DLD1 (cell line): ENCODE data around the gene OAS1.

Source experiments
- in situ Hi-C: cut with HindIII; loops from 2 replicates; pipeline ENCODE4 v1.10.0; 2017; ENCODE audit warnings: low sequenced_read_pairs

OAS1 gene

DNA sequence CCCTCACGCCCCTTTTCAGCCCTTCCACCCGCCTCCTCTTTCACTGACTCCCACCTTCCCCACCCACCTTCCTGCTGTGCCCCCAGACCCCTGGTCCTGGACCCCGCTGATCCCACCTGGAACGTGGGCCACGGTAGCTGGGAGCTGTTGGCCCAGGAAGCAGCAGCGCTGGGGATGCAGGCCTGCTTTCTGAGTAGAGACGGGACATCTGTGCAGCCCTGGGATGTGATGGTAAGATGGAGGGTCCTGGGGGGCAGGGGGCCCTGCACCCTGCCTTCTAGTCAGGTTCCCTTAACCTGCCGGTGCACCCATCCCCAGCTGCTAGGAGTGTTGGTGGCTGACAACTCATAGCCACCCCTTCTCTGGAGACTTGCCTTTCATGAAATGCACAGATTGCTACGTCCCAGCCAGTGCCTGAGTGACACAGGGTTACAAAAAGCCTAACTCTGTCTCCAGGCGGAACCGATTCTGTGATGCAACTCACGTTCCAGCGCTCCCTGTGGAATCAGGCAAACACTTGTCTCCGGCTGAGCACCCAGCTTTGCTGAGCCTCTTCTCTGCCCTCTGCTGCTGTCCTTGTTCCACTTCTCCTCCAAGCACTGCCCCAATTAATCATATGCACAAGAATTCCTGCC is 56.6 kb downstream of the OAS1 start:
- in situ Hi-C loops, result no loop called here

DNA sequence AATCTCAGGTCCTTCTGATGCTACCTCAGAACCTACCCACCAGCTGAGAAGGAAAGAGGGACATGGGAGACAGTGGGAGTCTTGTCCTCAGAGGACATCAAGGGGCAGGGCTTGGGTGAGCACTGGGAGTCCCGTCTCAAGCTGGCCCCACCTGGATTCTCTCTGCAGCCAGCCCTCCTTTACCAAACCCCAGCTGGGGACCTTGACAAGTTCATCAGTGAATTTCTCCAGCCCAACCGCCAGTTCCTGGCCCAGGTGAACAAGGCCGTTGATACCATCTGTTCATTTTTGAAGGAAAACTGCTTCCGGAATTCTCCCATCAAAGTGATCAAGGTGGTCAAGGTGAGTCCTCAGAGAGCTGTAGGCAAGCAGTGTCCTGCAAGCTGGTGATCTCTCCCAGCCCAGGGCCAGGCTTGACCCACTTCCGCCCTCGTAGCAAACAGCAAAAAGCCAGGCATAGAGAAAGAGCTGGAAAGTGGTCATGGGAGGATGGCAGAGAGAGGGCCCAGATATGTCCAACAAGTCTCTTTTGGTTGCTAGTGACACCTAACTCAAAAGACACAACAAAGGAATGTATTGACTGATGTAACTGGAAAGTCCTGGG is 57.4 kb downstream of the OAS1 start:
- in situ Hi-C loops, result no loop called here

DNA sequence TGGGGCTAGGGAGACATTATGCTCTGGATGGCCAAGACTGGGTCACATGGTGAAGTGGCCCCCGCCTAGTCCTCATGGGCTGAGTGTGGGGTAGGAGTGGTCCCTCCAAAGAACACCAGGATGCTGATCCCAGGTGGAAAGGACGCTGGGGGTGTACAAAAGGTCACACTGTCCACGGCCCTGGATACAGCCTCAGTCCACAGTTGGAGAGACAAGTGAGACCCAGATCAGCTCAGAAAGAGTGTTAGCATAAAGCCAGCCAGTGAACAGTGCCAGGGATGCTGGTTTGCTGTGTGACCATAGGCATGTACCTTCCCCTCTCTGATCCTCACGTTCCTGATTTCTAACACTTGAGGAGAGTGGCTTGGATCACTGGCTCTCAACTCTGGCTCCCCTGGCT is 58.2 kb downstream of the OAS1 start:
- in situ Hi-C loops, result no loop called here

DNA sequence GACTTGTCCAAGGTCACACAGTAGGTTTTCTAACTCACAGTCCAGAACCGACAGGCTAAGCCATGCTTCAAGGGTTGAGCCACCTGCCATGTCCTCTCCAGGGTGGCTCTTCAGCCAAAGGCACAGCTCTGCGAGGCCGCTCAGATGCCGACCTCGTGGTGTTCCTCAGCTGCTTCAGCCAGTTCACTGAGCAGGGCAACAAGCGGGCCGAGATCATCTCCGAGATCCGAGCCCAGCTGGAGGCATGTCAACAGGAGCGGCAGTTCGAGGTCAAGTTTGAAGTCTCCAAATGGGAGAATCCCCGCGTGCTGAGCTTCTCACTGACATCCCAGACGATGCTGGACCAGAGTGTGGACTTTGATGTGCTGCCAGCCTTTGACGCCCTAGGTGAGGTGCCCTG is 58.9 kb downstream of the OAS1 start:
- in situ Hi-C loops, result no loop called here

DNA sequence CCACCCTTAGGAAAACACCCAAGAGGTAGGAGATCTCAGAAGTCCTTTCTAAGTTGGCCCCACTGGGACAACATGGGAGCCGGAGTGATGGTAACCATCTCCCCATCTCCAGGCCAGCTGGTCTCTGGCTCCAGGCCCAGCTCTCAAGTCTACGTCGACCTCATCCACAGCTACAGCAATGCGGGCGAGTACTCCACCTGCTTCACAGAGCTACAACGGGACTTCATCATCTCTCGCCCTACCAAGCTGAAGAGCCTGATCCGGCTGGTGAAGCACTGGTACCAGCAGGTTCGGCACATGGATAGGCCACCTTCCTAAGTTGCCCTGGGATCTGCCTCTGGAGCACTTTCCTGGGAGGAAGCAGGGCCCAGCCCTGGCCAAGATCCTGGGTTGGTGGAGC is 60.5 kb downstream of the OAS1 start:
- in situ Hi-C loops, result no loop called here

DNA sequence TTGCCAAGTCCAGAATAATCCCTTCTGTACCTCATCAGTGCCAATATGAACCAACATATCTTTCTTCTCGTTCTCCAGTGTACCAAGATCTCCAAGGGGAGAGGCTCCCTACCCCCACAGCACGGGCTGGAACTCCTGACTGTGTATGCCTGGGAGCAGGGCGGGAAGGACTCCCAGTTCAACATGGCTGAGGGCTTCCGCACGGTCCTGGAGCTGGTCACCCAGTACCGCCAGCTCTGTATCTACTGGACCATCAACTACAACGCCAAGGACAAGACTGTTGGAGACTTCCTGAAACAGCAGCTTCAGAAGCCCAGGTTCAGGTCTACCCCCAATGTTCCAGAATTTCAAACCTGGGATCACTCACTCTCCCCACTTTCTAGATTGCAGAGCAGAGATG is 61.1 kb downstream of the OAS1 start:
- in situ Hi-C loops, result no loop called here
